HUDEP-2 (cell line): Measurements from ENCODE around the gene GANAB.
"Not testable (repeated sequence)": the region's sequence is repeated elsewhere in the genome, so short reads cannot be mapped to it uniquely, and the experiment has no call there.

ENCODE experiments used
- DNase-seq, 76 experiments: peaks; one replicate each; lab custom pipeline; 2025; ENCODE audit not compliant: unreplicated experiment in 76 of 76; lab: John Stamatoyannopoulos, UW

Gene GANAB

GRCh38 chr11:62603072-62603408 lies 43.4 kb downstream of the GANAB start:
- no peak for DNase-seq

DNA sequence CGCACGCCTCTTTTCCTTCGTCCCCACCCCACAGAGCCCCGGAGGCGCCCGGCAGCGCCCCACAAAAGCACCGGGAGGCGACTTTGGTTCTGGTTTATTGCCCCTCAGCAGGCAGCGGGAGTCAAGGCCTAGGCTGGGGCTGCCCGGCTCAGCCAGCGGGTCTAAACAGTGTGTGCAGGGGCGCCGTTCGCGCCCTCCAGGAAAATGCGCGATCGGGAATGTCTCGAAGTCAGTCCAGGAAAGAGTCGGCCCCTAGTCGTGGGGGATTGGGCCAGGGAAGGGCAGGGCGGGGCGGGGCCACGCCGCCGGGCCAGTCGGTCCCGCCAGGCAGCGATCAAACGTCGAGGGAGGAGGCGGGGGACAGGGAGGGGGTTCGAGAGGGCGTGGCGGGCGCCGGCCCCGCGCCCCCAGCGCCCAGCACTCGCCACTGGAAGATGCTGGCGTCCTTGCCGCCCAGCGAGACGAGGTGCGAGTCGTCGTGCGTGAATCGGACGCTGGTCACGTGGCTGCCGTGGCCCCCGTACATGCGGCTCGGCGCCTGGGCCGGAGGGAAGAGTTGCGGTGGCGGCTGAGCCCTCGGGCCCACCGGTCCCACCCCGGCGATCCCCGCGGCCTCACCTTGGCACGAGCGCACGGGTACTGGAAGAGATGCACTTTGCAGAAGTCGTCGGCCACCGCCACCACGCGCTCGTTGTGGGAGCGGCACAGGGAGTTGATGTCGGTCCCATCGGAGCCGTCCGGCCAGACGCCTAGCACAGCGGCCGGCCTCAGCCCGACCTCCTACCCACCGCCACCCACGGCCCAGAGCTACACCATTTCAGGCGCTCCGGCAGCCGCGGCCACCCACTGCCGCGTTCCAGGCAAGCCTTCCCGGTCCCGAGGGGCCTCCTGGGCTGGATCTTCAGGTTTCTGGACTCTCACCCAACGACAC lies 44.0 kb downstream of the GANAB start:
- peak in 65 of 76 experiments; percentile 13 to 84 (median 58) for DNase-seq

- DNase-seq = peak in 75 of 76 experiments; percentile 77 to 99 (median 98)
Measured at GRCh38 chr11:62601372-62602140, 44.9 kb downstream of the GANAB start, which contains the start of gene MTA2. Gene MTA2 (minus strand): TSS chr11:62601865. CDS start chr11:62601450, 415 bp downstream.

GRCh38 chr11:62601122-62601371 lies 45.4 kb downstream of the GANAB start:
- peak in 20 of 76 experiments; percentile 11 to 54 (median 27) for DNase-seq

GRCh38 chr11:62600367-62601121 lies 45.9 kb downstream of the GANAB start:
- peak in 4 of 76 experiments; percentile 8 to 41 (median 22) for DNase-seq

GRCh38 chr11:62599901-62600300 lies 46.5 kb downstream of the GANAB start:
- DNase-seq = peak in 6 of 76 experiments; percentile 14 to 32 (median 20)

DNA sequence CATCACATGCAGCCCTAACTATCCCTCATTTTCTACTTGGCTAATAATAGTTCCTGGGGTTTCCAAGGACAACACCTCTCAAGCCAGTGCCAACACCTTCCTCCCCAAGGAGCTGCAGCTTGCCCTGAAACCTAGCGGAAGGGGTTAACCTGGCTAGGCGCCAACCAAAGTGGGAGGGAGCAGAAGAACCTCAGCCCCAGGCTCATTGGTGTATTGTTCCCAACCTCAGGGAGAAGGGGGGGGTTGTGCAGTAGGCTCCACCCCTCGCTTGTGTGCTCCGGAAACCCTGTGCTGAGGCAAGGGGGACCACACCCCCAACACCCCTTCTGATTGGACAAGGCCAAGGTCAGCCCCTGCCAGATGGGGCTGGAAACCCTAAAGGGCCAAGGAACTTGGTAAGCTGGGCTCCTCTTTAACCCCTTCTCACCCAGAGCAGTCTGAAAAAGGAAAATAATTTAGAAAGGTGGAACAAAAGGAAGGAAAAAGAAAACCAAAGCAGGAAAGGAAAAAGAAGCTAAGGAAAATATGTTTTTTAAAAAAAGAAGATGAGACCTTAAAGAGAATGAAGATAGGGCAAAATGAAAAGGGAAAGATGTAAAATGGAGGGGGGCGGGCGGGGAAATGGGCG lies 47.2 kb downstream of the GANAB start:
- DNase-seq = peak in 75 of 76 experiments; percentile 23 to 99 (median 97)

DNA sequence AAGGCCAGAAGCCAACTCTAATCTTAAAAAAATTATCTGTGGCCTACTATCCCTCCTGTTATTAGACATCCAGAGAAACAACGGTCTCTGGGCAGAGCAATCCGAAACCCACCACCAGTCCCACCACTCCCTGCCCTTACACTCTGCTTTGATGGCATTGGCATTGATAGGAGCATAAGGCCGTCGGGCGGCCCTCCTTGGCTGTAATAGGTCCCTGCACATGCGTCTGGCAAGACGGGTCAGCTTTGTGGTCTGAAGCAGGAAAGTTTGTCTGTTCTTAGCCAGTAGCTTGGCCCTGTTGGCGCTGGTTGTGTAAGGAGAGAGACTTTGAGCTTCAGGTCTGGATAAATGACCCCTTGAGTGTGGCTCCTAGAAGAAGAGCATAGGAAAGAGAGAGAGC lies 51.3 kb downstream of the GANAB start:
- no peak for DNase-seq

DNA sequence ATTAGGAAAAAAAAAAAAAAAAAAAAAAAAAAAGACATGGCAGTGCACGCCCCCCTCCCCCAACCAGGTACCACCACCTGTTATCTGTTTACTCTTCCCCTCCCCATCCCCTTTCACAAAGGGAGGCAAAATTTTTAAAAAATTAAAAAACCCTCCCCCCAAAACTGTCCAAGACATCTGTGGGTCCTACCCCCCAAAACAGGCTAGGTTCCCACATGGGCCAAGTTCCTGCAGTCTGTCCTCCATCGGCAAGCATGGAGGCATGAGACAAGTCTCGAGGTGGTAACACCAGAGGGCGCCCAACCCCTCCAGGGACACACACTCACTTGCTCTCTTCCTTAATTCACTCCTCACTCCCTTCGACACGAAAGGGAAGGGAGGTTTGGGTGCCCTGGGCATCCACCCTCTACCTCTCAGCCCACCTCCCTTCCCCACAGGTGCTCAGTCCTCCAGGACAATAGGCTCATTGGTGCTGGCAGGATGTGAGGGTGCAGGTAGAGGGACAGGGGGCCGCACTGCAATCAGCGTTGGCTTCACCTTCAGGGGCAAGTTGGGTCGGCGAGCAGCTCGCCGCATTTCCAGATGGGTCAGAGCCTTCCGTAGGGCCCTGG lies 52.9 kb downstream of the GANAB start:
- peak in 70 of 76 experiments; percentile 23 to 87 (median 70) for DNase-seq

DNA sequence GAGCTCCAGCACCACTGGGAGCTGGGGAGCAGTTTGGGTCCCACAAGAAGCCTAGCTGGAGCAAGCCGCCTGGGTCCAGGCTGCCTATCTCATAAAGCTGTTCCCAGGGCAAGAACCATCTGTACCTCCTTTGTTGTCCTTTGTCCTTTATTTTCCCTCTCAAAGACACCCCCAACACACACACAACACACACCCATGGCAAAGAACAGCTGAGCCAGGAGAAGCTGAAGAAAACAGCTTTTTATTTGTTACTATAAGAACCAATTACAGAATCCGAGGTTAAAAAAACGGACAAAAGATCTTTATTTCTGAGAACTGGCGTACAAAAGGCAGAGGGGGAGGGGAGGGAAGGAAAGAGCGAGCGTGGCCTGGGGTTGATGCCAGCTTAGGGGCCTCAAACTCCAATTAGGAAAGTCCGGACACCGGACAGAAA lies 53.4 kb downstream of the GANAB start:
- no peak for DNase-seq

GRCh38 chr11:62592146-62592815 lies 54.1 kb downstream of the GANAB start:
- DNase-seq = peak in 39 of 76 experiments; percentile 14 to 70 (median 53)

DNA sequence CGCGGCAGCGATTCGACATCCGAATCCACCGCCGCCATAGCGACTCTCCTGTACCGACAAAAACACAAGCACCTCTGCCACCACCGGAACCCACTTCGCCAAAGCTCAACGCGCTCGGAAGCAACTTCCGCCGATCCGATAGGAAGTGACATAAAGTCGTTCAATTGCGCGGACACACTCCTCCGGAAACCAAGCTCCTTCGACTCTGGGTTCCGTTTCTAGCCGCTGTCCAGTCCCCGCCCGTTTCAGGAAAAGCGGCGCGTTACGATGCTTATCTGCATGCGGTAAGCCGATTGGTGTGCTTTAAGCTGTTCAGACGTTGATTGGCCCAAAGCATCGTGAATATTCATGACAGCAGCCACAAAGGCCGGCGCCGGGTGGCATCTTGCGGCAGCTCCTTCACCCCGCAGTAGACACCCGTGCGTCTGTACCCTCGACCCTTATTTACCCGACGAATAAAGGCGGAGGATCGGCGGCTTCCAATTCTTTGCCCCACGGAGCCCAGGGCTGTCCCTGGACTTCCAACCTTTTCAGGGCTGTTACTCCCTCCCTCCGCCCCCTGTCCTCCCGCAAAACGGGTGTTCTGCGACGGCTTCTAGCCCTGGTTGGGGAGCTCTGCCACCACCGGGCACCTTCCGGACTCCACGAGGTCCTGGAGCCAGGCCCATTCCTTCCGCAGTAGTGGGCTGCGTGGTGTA lies 54.8 kb downstream of the GANAB start, which contains the start of gene TUT1:
TUT1 (minus strand) TSS at position 76 of the 698 bp plus-strand sequence; CDS start at position 38, 38 bp downstream.
- peak in 75 of 76 experiments; percentile 79 to 99 (median 96) for DNase-seq

GRCh38 chr11:62588966-62589637 lies 57.3 kb downstream of the GANAB start:
- DNase-seq = peak in 19 of 76 experiments; percentile 1 to 48 (median 16)

DNA sequence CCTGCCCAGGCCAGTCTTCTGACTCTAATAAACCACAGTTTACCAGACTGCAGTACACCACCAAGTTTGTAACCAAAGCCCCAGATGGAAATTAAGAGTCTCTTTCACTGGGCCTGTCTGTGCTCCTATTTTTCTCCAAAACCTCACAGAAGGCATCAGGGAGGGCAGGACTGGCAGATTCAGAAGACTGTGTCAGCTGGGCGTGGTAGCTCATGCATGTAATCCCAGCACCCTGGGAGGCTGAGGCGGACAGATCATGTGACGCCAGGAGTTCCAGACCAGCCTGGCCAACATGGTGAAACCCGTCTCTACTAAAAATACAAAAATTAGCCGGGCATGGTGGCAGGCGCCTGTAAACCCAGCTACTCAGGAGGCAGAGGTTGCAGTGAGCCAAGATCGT lies 61.1 kb downstream of the GANAB start:
- DNase-seq = not testable (repeated sequence)

- not testable (repeated sequence) for DNase-seq
Measured at GRCh38 chr11:62581735-62582134, 64.7 kb downstream of the GANAB start.

DNA sequence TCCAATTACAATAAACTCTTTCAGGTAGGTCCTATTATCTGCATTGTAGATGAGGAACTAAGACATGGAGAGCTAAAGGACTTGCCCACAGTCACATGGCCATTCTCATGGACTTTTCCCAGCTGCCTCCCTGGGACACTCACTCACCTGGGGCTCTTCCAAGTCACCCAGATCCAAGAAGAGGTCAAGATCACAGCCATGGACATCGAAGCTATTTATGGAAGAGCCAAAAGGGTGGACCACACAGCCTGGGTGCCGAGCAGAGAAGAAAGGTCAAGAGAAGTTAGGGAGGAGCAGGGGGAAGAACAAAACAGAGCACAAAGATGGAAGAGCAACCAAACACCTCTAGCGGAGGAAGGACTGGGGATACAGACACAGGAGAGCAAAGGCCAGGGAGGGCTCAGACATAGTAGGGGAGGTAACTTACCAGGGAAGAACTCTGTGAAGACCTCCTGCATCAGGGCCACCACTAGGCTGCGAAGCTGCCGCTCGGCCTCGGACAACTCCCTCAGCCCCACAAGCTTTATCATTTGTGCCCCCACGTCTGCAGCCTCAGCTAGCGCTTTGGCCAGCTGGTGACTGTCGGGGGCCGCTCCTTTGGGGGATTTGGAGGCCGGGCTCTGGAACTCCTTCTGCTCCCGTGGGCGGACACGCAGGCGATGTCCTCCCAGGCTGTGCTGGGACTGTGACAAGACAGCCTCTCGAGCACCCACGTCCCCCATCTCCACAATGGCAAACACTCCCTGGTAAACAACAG lies 65.3 kb downstream of the GANAB start:
- no peak for DNase-seq

GRCh38 chr11:62579252-62579651 lies 67.2 kb downstream of the GANAB start:
- no peak for DNase-seq
